Measurements from ENCODE around the gene BPGM.

BPGM gene

DNA sequence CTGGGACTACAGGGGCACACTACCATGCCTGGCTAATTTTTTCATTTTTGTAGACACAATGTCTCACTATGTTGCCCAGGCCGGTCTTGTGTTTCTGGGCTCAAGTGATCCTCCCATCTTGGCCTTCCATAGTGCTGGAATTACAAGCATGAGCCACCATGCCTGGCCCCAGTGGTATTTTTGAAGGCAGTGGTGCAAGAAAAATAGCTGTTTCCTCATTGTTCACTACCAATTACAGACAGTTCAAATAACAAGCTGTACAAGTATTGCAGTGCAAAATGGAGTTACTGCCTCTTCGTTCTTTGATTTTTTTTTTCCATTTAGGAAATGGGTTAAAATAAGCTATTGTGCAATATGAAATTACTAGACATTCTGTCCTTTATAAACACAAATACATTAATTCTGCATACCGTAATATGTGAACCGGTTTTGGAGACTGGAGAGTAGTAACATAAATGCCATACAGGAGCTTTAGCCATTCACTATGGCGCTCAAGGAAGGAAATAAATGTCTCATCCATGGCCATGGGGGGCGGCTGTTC is 35.0 kb upstream of the BPGM start:
- TF ChIP-seq, protein P1, sequence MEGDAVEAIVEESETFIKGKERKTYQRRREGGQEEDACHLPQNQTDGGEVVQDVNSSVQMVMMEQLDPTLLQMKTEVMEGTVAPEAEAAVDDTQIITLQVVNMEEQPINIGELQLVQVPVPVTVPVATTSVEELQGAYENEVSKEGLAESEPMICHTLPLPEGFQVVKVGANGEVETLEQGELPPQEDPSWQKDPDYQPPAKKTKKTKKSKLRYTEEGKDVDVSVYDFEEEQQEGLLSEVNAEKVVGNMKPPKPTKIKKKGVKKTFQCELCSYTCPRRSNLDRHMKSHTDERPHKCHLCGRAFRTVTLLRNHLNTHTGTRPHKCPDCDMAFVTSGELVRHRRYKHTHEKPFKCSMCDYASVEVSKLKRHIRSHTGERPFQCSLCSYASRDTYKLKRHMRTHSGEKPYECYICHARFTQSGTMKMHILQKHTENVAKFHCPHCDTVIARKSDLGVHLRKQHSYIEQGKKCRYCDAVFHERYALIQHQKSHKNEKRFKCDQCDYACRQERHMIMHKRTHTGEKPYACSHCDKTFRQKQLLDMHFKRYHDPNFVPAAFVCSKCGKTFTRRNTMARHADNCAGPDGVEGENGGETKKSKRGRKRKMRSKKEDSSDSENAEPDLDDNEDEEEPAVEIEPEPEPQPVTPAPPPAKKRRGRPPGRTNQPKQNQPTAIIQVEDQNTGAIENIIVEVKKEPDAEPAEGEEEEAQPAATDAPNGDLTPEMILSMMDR (conservative IDR thresholded peaks at IDR 0.05; ENCODE audit: low read depth): no peak
- CTCF ChIA-PET: interaction anchor here (0.6 kb wide), 1 partner anchor 323 kb away, joined by 4 read pairs; no protein-coding TSS in a partner anchor
- H3K27ac ChIP-seq: no peak overlapping the region
- DNase-seq (ENCODE audit: low spot score): no peak
- POLR2A ChIA-PET (ENCODE audit: low non-redundant PET): no interaction called here

DNA sequence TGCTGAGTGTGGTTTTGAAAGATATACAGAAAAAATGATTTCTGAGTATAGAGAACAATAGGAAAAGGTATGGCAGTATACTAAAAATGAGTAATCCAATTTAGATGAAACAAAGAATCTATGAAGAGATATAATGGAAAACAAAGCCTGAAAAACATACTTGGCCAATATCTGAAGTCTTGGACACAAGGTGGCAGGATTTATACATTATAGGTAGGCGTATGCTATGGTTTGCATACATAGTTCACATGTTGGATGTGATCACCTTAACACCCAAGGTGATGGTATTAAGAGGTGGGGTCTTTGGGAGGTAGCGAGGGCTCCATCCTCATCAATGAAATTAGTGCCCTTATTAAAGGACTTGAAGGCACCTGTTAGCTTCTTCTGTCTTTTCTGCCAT is 34.5 kb upstream of the BPGM start:
- TF ChIP-seq, protein P1 (conservative IDR thresholded peaks at IDR 0.05; ENCODE audit: low read depth): no peak
- POLR2A ChIA-PET (ENCODE audit: low non-redundant PET): no interaction called here

DNA sequence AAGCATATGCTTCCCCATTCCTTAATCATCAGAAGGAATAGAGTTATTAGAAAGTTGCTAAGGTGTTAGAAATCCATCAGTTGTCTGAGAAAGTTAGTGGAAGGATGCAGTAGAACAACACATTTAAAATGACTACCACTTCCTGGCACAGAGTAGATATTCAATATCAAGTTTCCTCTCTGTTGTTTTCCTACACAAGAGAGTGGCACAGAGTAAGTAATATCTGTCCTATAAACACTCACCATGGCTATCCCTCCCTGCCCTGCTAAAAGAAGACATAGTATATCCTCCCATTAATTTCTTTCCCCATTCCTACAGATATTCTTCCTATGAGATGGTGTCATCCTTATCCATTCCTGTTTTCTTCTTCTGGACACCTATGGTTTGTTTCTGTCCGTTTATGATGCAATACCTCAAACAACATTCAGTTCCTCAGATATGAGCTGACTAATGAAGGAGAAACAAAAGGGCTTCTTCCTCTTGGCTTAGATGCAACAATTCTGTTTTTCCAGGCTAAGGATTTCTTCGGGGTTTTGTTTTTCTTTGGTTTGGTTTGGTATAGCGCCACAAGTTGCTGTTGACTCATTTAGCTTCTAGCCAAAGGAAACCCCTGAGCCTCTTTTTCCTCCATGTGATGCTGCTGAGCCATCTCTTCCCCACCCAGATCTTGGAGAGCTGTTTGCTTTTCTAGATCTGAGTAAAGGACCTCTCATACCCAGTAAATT is 32.9 kb upstream of the BPGM start:
- ChIA-PET POLR2A (ENCODE audit: low non-redundant PET) (no interaction called here), CTCF (interaction anchor here (0.6 kb wide), 1 partner anchor 340 kb away, joined by 3 read pairs; no protein-coding TSS in a partner anchor)

More for the DNA sequence above, 34.5 kb upstream of the BPGM start:
- no peak for DNase-seq (ENCODE audit: low spot score)
- CTCF ChIA-PET: interaction anchor here (0.6 kb wide), 1 partner anchor 322 kb away, joined by 4 read pairs; no protein-coding TSS in a partner anchor
- H3K27ac ChIP-seq: no peak overlapping the region

GRCh38 chr7:134616611-134617010 is 30.0 kb upstream of the BPGM start:
- no peak overlapping the region for H3K27ac ChIP-seq
- ChIA-PET CTCF (no interaction called here), POLR2A (ENCODE audit: low non-redundant PET) (no interaction called here)
- TF ChIP-seq, protein P1 (conservative IDR thresholded peaks at IDR 0.05; ENCODE audit: low read depth): no peak
- no peak for DNase-seq (ENCODE audit: low spot score)

More for the DNA sequence above, 32.9 kb upstream of the BPGM start:
- peak; percentile 62 for DNase-seq (ENCODE audit: low spot score)
- H3K27ac ChIP-seq: no peak overlapping the region
- TF ChIP-seq, protein P1 (conservative IDR thresholded peaks at IDR 0.05; ENCODE audit: low read depth): no peak

- ChIA-PET CTCF (interaction anchor here (0.8 kb wide), 2 partner anchors 104 to 132 kb away, joined by 3 to 6 read pairs; no protein-coding TSS in a partner anchor), POLR2A (ENCODE audit: low non-redundant PET) (no interaction called here)
- peak overlapping the region; percentile 57 for H3K27ac ChIP-seq
- TF ChIP-seq, protein P1 (conservative IDR thresholded peaks at IDR 0.05; ENCODE audit: low read depth): no peak
- DNase-seq (ENCODE audit: low spot score): peak; percentile 33
Observed at GRCh38 chr7:134618756-134619530, 27.7 kb upstream of the BPGM start.

DNA sequence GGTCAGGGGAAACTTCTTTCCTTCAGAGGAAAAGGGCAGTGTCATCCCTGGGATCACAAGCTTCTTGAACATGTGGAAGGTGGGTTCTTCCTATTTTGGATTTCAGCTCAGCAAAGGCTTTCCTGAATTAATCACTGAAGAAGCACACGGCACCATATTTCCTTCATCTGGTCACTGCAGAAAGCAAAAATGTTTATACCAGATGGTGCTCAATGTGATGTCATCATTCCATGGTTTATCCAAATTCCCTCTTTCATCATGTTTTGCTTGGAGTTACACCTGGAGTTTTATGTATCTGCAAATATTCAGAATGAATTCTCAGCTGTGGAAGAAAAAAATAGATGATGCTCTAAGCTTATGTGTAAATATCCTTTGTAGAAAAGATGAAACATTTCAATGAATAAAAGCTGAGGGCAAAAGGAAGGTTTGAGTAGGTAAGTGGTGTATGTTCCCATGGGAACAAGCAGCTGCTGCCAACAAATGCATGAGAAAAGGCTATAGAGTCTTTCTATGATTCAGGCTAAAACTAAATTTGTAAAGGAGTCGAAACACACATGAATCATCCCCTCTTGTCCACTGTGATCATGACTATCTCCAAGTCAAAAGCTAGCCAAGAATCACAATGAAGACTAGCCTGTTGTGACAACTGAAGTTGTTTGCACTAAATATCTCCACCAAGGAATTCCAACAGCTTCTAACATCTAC is 26.9 kb upstream of the BPGM start:
- peak; percentile 59 for DNase-seq (ENCODE audit: low spot score)
- ChIA-PET POLR2A (ENCODE audit: low non-redundant PET) (no interaction called here), CTCF (interaction anchor here (0.8 kb wide), 2 partner anchors 105 to 132 kb away, joined by 3 to 6 read pairs; no protein-coding TSS in a partner anchor)
- TF ChIP-seq, protein P1 (conservative IDR thresholded peaks at IDR 0.05; ENCODE audit: low read depth): no peak
- no peak overlapping the region for H3K27ac ChIP-seq
